Choroid plexus epithelial cell (primary cell): ENCODE data around the gene GPX2.

Experiments used
- DNase-seq: peaks from one replicate; pipeline ENCODE4 v3.0.0-alpha.2; 2010; ENCODE audit warnings: low read depth
- H3K4me3 ChIP-seq: 2 replicates; pipeline ENCODE4 v1.5.1; 2011; ENCODE audit warnings: low read depth, mild to moderate bottlenecking, control low read depth, low read length, moderate library complexity
- TF ChIP-seq, protein P1 (sequence below): conservative IDR thresholded peaks from 2 replicates; pipeline ENCODE4 v1.5.1; 2011; ENCODE audit warnings: low read depth, mild to moderate bottlenecking, control low read depth, inconsistent platforms, low read length, moderate library complexity

Gene GPX2

DNA sequence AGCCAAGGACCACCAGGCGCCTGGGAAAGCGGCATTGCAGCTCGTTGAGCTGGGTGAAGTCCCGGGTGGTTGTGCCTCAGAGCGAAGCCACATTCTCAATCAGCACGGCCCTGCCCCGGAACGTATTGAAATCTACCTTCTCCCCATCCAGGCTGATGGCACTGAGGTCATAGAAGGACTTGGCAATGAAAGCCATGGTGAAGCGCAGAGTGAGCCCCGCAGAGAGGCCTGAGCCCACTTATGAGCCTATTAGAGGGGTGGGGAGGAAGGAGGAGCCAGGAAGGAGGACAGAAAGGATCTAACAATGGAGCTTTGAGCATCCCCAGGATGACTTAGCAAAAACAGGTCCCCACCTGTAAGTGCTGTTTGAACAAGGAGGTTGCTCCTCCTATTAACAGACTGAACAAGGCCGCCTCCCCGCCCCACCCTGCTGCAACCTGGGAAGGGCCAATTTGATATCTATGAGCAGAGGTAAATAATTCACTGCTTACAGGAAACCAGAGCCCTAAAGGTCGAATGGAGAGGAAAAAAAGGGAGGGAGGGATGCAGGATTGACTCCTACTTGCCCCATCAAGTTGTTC is at the start of gene GPX2:
GPX2 (minus strand) TSS at position 215 of the 581 bp plus-strand sequence; CDS start at position 196, 19 bp downstream.
- H3K4me3 ChIP-seq = no peak within 1 kb of the TSS
- TF ChIP-seq, protein P1, sequence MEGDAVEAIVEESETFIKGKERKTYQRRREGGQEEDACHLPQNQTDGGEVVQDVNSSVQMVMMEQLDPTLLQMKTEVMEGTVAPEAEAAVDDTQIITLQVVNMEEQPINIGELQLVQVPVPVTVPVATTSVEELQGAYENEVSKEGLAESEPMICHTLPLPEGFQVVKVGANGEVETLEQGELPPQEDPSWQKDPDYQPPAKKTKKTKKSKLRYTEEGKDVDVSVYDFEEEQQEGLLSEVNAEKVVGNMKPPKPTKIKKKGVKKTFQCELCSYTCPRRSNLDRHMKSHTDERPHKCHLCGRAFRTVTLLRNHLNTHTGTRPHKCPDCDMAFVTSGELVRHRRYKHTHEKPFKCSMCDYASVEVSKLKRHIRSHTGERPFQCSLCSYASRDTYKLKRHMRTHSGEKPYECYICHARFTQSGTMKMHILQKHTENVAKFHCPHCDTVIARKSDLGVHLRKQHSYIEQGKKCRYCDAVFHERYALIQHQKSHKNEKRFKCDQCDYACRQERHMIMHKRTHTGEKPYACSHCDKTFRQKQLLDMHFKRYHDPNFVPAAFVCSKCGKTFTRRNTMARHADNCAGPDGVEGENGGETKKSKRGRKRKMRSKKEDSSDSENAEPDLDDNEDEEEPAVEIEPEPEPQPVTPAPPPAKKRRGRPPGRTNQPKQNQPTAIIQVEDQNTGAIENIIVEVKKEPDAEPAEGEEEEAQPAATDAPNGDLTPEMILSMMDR = no peak
- no peak for DNase-seq

- TF ChIP-seq, protein P1 = no peak
- DNase-seq = no peak
- no peak overlapping the region for H3K4me3 ChIP-seq
Observed at GRCh38 chr14:64990939-64991338, 48.4 kb upstream of the GPX2 start.

DNA sequence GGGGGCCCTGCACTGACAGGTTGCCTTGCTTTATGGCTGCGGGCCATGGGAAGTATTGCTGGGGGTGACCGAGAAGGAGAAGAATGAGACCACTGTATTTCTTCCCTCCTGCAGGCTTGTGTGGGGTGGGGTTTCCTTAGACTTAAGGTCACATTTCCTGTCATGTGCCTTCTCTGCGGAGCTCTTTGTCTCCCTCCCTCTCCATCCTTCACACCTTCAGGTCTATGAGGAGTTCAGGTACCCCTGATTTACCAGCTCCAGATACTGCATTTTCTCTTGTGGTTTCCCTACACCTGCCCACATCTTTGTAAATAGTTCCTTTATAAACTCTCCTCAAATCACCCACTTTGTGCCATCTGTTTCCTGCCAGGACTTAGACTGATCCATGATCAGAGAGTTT is 47.8 kb upstream of the GPX2 start:
- TF ChIP-seq, protein P1 = no peak
- H3K4me3 ChIP-seq = no peak overlapping the region
- no peak for DNase-seq

DNA sequence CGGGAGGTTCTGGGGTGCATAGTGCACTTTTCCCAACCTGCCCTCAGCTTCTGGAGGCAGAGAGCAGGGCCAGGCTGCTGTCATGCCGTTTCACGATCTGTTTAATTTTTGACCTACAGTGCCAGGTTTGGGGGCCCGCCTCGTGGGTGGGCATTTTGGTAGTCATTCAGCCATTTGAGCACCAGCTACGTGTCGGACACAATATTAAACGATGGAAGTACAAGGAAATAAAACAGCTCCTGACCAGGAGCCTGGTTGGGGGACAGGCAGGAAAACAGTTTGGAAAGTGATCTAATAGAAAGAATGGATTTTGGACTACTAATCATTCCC is 44.9 kb upstream of the GPX2 start:
- no peak for DNase-seq
- TF ChIP-seq, protein P1 = no peak
- H3K4me3 ChIP-seq = peak overlapping the region; percentile 99

- peak within 1 kb of the TSS; percentile 99 for H3K4me3 ChIP-seq
Observed at GRCh38 chr14:64986648-64987437, 44.3 kb upstream of the GPX2 start, which contains the start of gene FNTB. Gene FNTB, plus strand, starts transcription at chr14:64986895. Its CDS starts 59 bp downstream, at chr14:64986954.

DNA sequence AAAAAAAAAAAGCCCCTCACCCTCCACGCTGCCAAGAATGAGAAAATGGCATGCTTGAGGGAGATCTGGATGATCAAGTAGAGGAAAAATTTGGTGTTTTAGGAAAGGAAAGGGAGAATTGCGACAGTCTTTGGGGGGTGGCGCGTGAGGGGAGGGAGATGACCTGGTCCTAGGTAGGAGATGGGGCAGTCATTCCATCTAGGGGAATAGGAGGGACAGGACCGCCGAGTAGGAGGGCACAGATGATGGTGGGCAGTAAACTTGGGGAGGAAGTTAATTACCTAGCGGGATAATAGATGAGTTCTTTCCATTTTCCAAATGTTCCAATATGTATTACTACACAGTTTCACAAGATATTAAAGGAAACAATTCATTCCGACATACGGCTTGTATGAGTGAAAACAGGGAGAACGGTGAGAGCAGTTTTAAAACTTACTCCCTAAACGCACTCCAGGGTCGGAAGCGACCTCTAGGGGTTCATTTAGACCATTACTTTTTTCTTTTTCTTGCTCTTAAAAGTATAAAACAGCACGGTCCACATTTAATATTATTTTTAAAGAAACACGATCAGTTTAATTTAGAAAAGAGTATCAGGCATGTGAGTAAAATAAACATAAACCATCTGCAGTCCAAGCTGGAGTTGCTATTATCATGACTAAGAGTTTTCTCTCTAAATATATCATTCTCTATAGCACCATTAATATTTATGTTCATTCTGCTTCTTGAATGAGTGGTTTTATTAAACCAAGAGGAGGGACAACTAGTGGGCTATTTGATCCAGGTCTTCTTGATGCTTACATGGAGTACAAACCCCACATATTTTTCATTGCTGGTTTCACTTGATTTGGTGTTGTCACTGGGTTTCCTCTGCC is 41.1 kb upstream of the GPX2 start:
- peak; percentile 86 for DNase-seq
- peak overlapping the region; percentile 16 for H3K4me3 ChIP-seq
- TF ChIP-seq, protein P1 = peak; percentile 77

More at GRCh38 chr14:64986648-64987437, 44.3 kb upstream of the GPX2 start, which contains the start of gene FNTB:
- TF ChIP-seq, protein P1 = peak; percentile 83
- peak; percentile 98 for DNase-seq
